GM18499 (cell line): ENCODE measurements around the gene ARID3A.

ENCODE experiments used
- ATAC-seq: cut with Tn5 transposase; IDR thresholded peaks from one replicate; pipeline ENCODE4 v1.9.1; 2021; ENCODE audit warnings: moderate number of reproducible peaks; ENCODE audit not compliant: insufficient read depth, unreplicated experiment

ARID3A gene

GRCh38 chr19:943551-944170 lies 17.8 kb downstream of the ARID3A start:
- no peak for ATAC-seq

- no peak for ATAC-seq
Measured at GRCh38 chr19:944171-944567, 18.3 kb downstream of the ARID3A start.

- ATAC-seq, result no peak
Measured at GRCh38 chr19:944663-945241, 18.9 kb downstream of the ARID3A start.

GRCh38 chr19:945401-946252 lies 19.8 kb downstream of the ARID3A start:
- ATAC-seq, result no peak

DNA sequence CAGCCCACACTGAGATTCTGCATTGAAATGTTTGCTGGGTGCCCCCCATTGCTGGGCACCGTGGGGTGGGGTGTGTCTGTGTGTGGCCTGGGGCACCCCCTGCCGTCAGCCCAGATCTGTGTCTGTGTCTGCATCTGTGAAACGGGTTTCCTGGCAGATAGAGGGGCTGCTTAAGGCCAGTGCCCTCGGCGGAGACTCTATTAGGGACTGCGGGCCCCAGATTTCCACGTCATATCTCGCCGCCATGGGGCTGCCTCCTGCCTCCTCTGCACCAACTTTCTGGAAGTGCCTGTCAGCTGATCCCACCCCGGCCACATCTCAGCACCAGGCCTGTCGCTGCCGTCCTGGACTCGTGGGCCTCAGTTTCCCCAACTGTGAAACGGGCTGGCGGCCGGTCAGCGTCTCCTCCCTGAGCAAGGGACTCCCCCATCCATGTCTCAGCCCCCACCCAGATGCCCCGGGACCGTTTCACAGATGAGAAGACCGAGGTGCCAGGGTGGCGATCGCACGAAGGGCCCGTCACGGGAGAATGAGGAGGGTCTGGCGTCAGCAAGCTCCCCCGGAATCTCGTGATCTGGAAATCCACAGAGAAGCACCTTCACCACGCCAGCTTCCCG lies 21.4 kb downstream of the ARID3A start:
- ATAC-seq, result no peak

DNA sequence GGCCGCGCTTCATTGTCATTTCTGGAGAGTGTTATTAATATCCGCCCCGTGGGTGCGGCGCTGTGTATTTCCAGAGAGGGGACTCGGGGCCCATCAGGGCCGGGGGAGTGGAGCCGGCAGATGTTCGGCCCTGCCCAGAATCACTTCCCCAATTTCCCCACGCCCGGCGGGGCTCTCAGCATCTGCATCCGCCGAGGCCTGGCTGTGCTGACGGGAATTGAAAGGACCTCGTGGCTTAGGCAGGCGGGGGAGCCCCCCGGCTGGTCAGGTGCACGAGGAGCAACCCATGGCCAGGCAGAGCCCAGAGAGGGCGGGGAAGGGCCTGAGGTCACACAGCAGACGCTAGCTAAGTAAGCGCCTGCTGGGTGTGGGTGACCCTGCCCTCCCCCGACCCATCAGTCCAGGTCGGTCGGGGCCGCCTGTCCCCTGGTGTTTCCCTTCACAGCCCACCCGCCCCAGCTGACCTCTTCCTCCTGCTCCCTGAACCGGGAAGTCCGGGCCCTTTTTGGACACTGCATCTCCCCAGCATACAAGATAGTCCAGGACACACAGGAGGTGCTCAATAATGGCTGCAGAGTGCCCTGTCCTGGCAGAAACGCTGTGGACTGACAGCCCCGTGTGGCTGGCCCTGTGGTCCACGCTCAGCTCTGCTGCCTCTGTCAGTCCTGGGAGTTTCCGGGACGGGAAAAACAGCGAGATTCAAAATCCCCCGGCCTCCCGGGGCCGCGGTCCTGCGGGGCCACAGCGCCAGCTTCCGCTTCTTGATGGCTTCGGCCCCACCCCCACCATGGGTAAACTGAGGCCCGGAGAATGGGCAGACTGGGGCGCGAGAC lies 22.1 kb downstream of the ARID3A start:
- peak; percentile 38 for ATAC-seq

- ATAC-seq, result no peak
Measured at GRCh38 chr19:948842-949496, 23.1 kb downstream of the ARID3A start.

- ATAC-seq, result no peak
Measured at GRCh38 chr19:950352-951066, 24.7 kb downstream of the ARID3A start.

- no peak for ATAC-seq
Measured at GRCh38 chr19:952049-952679, 26.3 kb downstream of the ARID3A start.

DNA sequence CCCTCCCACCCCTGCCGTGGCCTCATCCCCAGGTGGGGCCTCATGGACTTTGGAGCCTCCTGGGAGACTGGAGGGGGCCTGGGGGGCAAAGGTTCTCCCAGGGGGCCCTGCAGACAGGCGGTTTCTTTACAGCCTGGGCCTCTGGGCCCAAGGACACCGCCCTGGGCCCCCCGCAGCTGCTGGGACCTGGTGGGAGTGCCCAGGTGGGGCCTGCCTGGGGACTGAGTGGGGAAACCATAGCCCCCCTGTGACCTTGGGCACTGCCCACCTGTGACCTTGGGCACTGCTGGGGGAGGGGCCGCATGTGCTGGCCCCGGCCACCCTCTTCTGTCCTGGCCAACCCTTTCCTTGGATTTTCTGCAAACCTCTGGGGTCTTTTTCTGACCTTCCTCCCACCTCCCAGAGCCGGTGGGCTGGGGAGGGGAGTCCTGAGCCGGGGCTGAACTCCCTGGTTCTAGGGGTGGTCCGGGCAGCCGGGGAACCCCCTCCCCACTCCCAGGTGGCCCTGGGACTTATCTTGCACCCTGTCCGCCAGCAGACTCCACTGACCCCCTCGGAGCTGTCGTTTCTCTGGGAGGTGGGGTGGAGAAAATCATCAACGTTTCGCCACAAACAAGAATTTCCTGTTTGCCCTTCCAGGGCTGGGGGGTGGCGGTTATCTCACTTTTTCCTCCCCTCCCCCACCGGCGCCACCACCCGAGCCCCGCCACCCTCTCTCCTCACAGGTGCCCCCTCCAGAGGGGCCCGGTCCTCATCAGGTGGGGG lies 27.0 kb downstream of the ARID3A start:
- no peak for ATAC-seq

- no peak for ATAC-seq
Measured at GRCh38 chr19:953445-954271, 27.8 kb downstream of the ARID3A start.

- ATAC-seq, result no peak
Measured at GRCh38 chr19:954272-954671, 28.4 kb downstream of the ARID3A start.

- ATAC-seq, result no peak
Measured at GRCh38 chr19:954672-955494, 29.0 kb downstream of the ARID3A start.

GRCh38 chr19:955803-956765 lies 30.2 kb downstream of the ARID3A start:
- no peak for ATAC-seq

GRCh38 chr19:956766-957440 lies 31.1 kb downstream of the ARID3A start:
- no peak for ATAC-seq
